GM19240 (cell line): ENCODE results near the gene RHOC.
A peak's percentile ranks its signal among the peaks of the same experiment; 100 is the strongest.

ENCODE experiments used
- DNase-seq: peaks from one replicate; pipeline ENCODE4 v3.0.0; 2011; ENCODE audit warnings: low spot score; ENCODE audit not compliant: insufficient read length

The RHOC gene

DNA sequence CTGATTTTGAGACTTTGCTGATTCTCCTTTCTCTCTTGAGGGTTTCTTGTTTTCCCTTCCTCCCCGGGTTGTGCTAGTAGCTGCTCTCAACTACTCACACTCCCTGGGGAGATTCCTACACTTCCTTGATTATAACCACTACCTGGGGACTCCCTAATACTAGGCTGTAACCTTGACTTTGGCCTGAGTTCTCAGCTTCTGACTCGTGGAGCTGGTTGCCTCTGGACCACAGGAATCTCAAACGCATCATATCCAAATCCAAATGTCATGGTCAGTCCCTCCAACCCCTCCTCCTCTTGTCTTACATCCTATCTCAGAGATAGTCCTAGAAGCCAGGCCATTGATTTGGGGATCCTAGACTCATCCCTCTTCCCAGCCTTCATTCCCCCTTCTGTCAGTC lies 20.5 kb downstream of the RHOC start:
- DNase-seq = no peak

DNA sequence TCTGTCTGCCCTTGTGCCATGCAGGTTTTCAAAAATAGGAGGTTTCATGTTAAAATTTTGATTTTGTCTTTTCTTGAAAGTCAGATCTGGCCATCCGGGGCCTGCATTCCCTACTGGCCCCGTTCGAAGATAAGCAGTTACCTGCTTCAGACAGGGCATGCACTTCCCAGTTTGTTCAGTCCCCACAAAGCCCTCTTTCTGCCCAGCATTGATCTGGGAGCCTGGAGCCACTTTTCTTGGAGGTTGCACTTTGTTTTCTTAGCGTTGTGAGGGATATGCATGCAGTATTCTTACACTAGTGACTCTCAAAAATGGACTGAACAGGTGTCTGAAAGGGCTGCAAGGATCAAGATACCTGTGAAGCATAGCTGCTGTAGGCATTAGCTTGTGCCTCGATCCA lies 21.0 kb downstream of the RHOC start:
- DNase-seq = no peak

DNA sequence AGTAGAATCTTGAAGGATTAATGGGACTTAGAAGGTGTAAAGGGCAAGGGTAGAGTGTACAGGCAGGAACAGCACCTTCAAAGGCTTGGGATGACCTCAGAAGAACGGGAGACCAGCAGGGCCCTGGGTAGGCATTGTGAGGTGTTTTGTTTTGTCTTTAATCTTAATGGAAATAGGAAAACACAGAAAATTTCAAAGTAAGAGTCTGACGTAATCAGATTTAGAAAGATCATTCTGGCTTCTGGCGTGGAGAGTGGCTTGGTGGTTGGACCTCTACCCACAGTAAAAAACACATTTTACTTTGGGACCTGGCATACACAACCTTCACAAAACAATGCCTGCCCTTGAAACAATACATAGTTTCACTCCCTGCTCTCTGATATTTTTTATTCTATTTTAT lies 28.3 kb downstream of the RHOC start:
- DNase-seq = no peak

DNA sequence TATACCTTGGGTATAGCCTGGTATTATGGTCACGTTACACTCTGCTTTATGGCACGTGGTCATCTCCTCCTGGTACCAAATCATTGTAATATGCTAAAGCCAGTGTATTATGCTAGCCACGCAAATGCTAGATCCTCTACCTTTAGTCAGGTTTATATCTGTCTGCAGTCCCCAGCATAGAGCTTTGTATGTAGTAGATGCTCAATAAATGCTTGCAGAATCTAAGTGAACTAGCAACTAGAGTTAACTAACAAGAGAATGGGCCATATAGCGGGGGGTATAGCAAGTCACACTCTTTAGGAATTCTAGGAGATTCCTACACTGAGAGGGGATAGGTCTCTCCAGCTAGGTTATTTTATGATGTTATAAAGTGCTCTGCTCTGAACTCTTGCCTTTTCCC lies 29.4 kb downstream of the RHOC start:
- no peak for DNase-seq

DNA sequence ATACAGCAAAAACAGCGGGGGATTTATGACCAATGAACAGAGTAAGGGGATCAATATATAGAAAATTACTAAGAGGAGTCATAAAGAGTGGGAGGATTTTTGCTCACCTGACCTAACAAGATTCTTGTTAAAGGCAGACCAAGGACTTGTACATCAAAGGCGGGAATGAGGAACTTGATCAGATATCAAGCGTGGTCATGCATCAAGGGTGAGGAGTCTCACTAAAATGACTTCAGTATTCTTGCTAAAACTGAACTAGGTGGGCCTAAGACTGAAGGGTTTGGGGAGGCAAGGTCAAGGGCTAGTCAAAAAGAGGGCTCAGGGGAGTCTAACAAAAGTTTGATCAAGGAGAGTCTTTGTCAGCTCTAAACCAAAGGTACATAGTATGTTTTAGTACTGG lies 30.4 kb downstream of the RHOC start:
- no peak for DNase-seq

DNA sequence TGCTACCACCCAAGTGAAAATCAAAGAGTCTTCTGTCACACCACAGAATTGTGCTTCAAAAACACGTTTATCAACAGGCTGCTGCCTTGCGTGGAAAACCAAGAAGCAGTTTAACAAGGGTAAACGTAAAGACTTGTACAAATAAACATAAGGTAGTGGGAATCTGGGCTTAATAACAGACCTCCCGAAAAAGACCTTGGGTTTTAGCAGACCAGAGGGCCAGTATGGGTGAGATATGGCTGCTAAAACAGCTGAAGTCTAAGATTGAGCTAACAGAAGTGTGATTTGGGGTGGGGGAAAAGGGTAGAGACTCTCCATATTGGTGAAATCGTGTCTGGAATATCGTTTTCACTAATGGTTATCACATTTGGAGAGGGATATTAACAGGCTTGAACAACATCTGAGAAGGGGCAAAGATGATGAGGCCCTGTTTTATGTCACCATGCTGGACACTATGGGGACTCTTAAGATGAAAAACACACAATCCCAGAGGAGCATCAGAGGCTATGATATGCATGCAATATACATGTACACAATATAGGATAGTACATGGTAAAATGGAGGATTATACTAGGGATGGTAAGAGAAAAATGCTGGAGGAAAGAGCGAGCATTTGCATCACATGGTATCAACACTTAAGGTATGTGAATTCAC lies 31.1 kb downstream of the RHOC start:
- no peak for DNase-seq

DNA sequence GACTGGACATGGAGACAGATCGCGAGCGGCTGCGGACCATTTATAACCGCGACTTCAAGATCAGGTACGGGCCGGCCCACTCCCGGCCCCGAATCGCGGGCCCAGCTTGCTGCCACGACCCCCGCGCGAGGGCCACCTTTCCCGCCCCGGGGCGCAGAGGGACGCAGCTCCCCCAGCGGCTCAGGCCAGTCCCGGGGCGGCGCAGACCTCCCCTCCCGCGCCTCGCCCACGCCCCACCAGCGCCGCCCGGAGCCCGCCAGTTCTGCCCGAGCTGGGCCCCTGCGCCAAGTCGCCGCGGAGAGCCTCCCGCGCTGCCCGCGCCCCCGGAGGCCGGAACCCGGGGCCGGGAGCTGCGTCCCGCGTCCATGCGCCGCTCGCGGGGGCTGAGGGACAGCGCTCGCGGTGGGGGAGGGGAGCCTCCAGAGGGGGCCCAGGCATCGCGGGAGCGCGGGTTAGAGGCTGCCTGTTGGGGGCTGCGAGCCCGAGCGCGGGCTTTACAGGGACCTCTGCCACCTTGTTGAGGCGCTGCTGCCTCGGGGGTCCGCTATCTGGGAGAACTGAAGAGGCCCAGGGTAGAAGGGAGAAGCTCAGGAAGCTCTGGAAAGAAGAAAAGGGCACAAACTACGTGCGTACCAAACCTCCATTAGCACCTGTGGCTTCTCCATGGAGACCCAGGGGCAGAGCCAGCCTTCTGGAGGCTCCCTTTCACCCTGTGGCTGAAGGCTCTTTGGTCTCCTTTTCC lies 31.8 kb downstream of the RHOC start:
- no peak for DNase-seq

DNA sequence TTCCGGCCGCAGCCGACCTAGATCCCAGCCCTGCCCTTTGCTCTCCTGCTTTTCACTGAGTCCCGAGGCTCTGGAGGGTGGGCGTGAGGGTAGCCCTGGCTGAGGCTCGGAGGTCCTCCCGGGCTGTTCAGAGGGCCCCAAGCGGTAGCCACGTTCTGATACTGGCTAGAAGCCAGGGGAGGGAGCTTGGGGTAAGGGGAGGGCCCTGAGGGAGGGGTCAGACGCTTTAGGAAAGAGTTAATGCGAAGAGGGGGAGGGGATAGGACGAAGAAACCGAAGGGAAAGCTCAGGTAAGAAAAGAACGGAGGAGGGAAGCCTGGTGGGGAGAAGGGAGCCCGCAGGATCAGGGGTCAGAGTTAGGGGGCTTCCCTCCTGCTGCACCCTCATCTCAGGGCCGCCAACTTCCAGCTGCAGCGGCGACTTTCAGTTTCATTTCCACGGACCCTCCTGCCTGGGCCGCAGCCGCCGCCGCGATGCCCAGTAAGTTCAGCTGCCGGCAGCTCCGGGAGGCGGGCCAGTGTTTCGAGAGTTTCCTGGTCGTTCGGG lies 32.4 kb downstream of the RHOC start, which contains the start of gene MOV10:
TSS of gene MOV10 (plus strand) at position 220 of the 546 bp plus-strand sequence. CDS start at position 474, 254 bp downstream.
- peak; percentile 35 for DNase-seq

DNA sequence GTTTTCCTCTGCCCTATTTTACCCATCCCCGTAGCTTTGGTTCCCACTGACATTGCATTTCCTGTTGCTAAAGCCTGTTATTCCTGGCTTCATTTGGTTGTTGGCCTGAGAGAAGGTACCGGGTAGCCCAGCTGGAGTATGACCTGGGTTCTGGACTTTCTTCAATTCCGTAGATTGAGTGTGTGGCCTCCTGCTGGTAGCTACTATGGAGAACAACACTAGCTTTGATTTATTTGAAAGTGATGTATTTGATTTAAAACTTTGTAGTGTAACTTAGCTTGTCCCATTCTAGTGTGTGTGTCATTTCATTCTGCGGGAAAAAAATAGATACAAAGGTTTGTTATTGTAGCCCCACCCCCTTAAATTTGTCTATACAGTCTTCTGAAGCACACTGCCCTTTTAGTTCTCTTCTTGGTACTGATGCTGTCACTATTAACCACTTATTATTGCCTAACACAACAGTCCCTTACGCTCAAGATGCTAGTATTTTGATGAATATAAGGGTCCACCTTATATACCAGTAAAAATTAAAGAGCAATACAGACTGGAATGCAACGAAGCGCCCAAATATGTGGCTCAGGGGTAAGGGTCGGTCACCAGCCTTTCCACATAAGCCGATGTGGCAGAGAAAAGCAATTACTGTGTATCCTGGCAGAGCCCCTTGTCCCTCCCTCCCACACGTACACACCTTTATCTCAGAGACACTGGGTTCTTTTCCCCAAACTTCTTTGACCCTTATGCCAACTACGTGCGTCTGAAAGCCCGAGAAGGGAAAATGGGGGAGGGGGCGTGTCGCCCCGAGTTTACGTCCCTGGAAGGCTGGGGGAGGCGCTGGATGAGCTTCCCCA lies 33.1 kb downstream of the RHOC start:
- no peak for DNase-seq

DNA sequence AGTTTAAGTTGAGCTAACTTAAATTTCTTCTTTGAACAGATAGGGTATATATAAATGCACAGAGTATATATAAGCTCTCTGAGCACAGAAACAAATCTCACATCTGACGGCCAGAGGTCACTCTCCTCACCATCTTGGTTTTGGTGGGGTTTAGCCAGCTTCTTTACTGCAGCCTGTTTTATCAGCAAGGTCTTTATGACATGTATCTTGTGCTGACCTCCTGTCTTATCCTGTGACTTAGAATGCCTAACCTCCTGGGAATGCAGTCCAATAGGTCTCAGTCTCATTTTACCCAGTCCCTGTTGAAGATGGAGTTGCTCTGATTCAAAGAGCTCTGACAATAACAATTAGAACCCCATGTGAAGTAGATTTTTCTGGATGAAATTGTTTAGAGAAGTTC lies 34.1 kb downstream of the RHOC start:
- DNase-seq = no peak

DNA sequence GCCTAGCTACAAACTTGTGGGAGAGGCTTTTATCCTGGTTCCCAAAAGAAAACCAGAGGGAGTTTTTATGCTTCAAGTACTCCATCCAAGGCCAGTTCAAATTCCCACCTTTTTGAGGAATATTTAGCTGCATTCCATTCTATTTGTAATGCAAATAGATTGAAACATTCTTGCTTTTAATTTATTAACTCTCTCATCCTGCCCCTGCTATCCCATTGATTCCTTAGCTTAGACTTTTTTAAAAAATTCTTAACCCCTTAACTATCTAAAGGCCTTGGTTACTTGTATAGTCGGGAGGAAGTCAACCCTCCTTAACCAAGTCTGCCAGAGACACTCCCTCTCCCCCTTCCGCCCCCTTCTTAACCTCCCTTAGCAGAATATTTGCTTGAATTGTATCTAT lies 34.9 kb downstream of the RHOC start:
- no peak for DNase-seq

DNA sequence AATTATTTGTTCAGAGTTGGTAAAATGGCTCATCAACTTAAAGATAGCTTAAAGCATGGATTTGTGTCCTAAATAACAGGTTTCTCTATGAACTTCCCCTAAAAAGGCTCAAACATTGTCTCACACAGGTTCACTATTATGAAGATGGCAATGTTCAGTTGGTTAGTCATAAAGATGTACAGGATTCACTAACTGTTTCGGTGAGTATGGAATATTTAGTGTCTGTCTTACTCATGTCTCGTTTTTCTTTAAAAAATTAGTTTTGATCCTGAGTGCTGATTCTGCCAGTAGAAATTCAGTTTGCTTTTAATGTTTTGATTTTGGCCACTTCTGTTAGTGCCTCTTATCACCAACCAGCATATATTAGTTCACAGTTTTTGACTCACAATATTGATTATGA lies 40.0 kb downstream of the RHOC start:
- no peak for DNase-seq

DNA sequence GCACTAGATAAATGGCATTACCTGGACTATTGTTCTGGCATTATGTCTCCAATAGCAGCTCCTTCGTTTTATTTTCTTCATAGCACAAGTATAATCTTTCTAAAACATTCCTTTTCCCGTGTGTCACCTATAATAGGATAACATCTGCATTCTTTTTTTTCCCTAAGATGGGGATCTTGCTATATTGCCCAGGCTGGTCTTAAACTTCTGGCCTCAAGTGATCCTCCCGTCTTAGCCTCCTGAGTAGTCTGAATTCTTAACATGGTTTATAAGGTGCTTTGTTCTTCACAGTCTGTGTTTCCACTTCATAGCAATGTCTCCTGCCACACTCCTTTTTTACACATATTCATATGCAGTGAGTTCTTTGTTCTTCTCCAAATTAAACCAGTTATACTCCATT lies 41.1 kb downstream of the RHOC start:
- no peak for DNase-seq

DNA sequence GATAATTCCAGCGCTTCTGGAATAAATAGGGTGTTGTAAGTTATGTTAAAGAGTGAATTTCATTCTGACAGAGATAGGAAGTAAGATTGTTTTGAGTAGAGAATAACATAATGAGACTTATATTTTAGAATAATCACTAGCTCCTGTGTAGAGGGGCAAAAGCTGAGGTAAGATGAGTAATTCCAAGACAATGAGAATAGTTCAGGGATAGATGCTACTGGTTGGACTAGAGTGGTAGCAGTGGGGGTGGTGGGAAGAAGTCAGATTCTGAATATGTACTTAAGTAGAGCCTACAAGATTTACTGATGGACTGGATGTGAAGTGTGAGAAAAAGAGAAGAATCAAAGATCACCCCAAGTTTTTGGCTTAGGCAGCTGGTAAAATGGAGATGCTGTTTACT lies 55.7 kb downstream of the RHOC start:
- no peak for DNase-seq
